ENCODE data around the gene FRY. TPM values are rescaled to one million over a fixed set of nuclear protein-coding genes. Genes with fewer than 3 reads are reported as not detected.

The FRY gene
- total and polyA plus RNA-seq, 2 donors from 2014 or later = 21.8 to 69.5 TPM

DNA sequence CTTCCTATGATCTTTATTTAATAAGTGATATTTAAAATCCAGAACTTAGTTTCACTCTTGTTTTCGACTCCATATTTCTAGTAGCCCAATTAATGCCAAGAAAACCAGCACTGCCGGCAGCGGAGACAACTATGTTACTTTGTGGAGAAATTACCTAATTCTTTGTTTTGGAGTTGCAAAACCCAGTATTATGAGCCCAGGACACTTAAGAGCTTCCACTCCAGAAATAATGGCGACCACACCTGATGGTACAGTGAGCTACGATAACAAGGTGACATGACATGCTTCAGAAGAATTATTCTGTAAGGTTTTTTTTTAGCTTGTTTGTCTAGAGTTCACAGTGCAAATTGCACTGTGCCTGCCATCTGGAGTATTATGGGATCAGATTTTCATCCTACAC is 147.2 kb downstream of the FRY start:
- H3K9me3 ChIP-seq (ENCODE audit: control insufficient read depth in 2 of 3, insufficient read depth in 1 of 3, low read length in 3 of 3) = no peaks in the 10 kb centered on the region
- TF ChIP-seq, protein P1, sequence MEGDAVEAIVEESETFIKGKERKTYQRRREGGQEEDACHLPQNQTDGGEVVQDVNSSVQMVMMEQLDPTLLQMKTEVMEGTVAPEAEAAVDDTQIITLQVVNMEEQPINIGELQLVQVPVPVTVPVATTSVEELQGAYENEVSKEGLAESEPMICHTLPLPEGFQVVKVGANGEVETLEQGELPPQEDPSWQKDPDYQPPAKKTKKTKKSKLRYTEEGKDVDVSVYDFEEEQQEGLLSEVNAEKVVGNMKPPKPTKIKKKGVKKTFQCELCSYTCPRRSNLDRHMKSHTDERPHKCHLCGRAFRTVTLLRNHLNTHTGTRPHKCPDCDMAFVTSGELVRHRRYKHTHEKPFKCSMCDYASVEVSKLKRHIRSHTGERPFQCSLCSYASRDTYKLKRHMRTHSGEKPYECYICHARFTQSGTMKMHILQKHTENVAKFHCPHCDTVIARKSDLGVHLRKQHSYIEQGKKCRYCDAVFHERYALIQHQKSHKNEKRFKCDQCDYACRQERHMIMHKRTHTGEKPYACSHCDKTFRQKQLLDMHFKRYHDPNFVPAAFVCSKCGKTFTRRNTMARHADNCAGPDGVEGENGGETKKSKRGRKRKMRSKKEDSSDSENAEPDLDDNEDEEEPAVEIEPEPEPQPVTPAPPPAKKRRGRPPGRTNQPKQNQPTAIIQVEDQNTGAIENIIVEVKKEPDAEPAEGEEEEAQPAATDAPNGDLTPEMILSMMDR (IDR thresholded peaks at IDR 0.05; ENCODE audit: borderline replicate concordance, extremely low read depth, insufficient read depth) = no peak

DNA sequence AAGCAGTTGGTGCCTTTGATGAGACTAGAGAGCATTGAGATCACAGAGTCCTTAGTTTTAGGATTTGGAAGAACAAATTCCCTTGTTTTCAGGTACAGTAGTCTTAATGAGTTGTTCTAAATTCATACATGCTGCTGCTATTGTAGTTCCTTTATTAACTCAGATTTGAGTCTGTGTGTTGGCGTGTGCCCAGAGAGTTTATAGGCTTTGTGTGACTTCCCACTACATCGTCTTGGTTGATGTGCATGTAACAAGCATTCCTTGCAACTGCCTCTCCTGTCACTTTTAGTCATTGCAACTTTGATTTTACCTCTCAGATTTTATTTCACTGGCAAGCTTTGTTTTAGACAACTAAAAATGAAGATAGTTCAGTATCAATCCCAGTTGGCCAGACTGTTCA is 148.1 kb downstream of the FRY start:
- no peak overlapping the region for H3K4me3 ChIP-seq (ENCODE audit: low read length in 3 of 3)
- intact Hi-C loops (cut with DNase I) = no loop called here
- H3K4me1 ChIP-seq (ENCODE audit: control insufficient read depth in 2 of 3, insufficient read depth in 2 of 3, low read depth in 1 of 3, low read length in 3 of 3) = no peaks in the 10 kb centered on the region
- TF ChIP-seq, protein P1 (IDR thresholded peaks at IDR 0.05; ENCODE audit: borderline replicate concordance, extremely low read depth, insufficient read depth) = no peak
- peaks cover 0 to 3% (median 0%) of the 10 kb centered on the region in 3 donors for H3K36me3 ChIP-seq (ENCODE audit: control insufficient read depth in 2 of 3, insufficient read depth in 3 of 3, low read length in 3 of 3)
- no peak for FAIRE-seq
- H3K9me3 ChIP-seq (ENCODE audit: control insufficient read depth in 2 of 3, insufficient read depth in 1 of 3, low read length in 3 of 3) = no peaks in the 10 kb centered on the region
- no peaks in the 10 kb centered on the region for H3K27me3 ChIP-seq (ENCODE audit: control insufficient read depth, insufficient read depth, low read length)
- H3K9ac ChIP-seq (ENCODE audit: low read length in 3 of 3) = no peak overlapping the region
- DNase-seq = no peak
- no peak overlapping the region for H3K27ac ChIP-seq (ENCODE audit: low read depth in 2 of 2, low read length in 2 of 2)

More for the DNA sequence above, 147.2 kb downstream of the FRY start:
- FAIRE-seq (no peak), DNase-seq (no peak)
- Histone ChIP-seq H3K4me3 (ENCODE audit: low read length in 3 of 3) (no peak overlapping the region), H3K27me3 (ENCODE audit: control insufficient read depth, insufficient read depth, low read length) (no peaks in the 10 kb centered on the region), H3K36me3 (ENCODE audit: control insufficient read depth in 2 of 3, insufficient read depth in 3 of 3, low read length in 3 of 3) (peaks cover 0 to 3% (median 0%) of the 10 kb centered on the region in 3 donors), H3K9ac (ENCODE audit: low read length in 3 of 3) (no peak overlapping the region), H3K4me1 (ENCODE audit: control insufficient read depth in 2 of 3, insufficient read depth in 2 of 3, low read depth in 1 of 3, low read length in 3 of 3) (no peaks in the 10 kb centered on the region), H3K27ac (ENCODE audit: low read depth in 2 of 2, low read length in 2 of 2) (no peak overlapping the region)
- intact Hi-C loops (cut with DNase I) = no loop called here

DNA sequence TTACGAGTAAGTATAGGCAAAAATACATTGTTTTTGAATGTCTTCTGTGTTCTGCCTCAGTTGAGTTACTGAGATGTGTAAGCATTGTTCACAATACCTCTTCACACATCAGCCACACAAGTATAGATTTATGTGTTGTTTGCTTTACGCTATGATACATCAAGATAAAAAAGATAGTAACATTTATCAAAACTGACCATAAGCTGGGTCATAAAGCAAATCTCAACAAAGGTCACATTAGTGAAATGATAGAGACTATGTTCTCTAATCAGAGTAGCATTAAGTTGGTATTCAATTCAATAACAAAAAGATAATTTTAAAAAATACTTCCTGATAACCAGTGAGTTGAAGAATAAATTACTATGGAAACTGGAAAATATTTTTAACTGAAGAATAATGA is 156.1 kb downstream of the FRY start:
- DNase-seq = no peak
- Histone ChIP-seq H3K9me3 (ENCODE audit: control insufficient read depth in 2 of 3, insufficient read depth in 1 of 3, low read length in 3 of 3) (no peaks in the 10 kb centered on the region), H3K4me3 (ENCODE audit: low read length in 3 of 3) (no peak overlapping the region), H3K27ac (ENCODE audit: low read depth in 2 of 2, low read length in 2 of 2) (no peak overlapping the region), H3K36me3 (ENCODE audit: control insufficient read depth in 2 of 3, insufficient read depth in 3 of 3, low read length in 3 of 3) (peaks cover 0 to 3% (median 0%) of the 10 kb centered on the region in 3 donors), H3K9ac (ENCODE audit: low read length in 3 of 3) (no peak overlapping the region), H3K27me3 (ENCODE audit: control insufficient read depth, insufficient read depth, low read length) (no peaks in the 10 kb centered on the region), H3K4me1 (ENCODE audit: control insufficient read depth in 2 of 3, insufficient read depth in 2 of 3, low read depth in 1 of 3, low read length in 3 of 3) (no peaks in the 10 kb centered on the region)
- FAIRE-seq = no peak
- TF ChIP-seq, protein P1 (IDR thresholded peaks at IDR 0.05; ENCODE audit: borderline replicate concordance, extremely low read depth, insufficient read depth) = no peak
- intact Hi-C loops (cut with DNase I) = no loop called here

DNA sequence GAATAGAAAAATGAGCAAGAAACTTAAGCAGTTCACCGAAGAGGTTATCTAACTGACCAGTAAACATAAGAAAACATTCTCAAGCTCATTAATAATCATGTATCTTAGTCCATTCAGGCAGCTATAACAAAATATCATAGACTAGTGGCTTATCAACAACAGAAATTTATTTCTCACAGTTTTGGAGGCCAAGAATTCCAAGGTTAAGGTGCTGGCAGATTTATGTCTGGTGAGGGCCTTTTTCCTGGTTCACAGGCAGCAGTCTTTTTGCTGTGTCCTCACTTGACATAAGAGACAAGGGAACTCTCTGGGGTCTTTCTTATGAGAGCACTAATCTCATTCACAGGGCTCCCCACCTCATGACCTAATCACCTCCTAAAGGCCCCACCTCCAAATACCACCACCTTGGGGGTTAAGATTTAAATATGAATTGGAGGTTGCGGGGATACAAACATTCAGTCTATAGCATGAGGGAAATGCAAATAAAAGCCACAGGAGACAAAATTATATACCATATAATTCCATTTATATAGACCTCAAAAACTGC is 160.0 kb downstream of the FRY start:
- Histone ChIP-seq H3K9ac (ENCODE audit: low read length in 3 of 3) (no peak overlapping the region), H3K4me1 (ENCODE audit: control insufficient read depth in 2 of 3, insufficient read depth in 2 of 3, low read depth in 1 of 3, low read length in 3 of 3) (no peaks in the 10 kb centered on the region), H3K9me3 (ENCODE audit: control insufficient read depth in 2 of 3, insufficient read depth in 1 of 3, low read length in 3 of 3) (no peaks in the 10 kb centered on the region), H3K4me3 (ENCODE audit: low read length in 3 of 3) (no peak overlapping the region), H3K27ac (ENCODE audit: low read depth in 2 of 2, low read length in 2 of 2) (no peak overlapping the region), H3K27me3 (ENCODE audit: control insufficient read depth, insufficient read depth, low read length) (no peaks in the 10 kb centered on the region), H3K36me3 (ENCODE audit: control insufficient read depth in 2 of 3, insufficient read depth in 3 of 3, low read length in 3 of 3) (peaks cover 0 to 3% (median 0%) of the 10 kb centered on the region in 3 donors)
- DNase-seq (peak in 1 of 5 donors; percentile 29), FAIRE-seq (no peak)
- TF ChIP-seq, protein P1 (IDR thresholded peaks at IDR 0.05; ENCODE audit: borderline replicate concordance, extremely low read depth, insufficient read depth) = no peak
- intact Hi-C loops (cut with DNase I) = no loop called here

All from kidney (tissue), 14 donors.